ENCODE results near the gene MAGOH.

GRCh38 chr1:53274541-53275185, 36.3 kb upstream of the MAGOH start:
- no peak for TF ChIP-seq POLR2A (IDR thresholded peaks at IDR 0.05)
- TF ChIP-seq, protein P1, sequence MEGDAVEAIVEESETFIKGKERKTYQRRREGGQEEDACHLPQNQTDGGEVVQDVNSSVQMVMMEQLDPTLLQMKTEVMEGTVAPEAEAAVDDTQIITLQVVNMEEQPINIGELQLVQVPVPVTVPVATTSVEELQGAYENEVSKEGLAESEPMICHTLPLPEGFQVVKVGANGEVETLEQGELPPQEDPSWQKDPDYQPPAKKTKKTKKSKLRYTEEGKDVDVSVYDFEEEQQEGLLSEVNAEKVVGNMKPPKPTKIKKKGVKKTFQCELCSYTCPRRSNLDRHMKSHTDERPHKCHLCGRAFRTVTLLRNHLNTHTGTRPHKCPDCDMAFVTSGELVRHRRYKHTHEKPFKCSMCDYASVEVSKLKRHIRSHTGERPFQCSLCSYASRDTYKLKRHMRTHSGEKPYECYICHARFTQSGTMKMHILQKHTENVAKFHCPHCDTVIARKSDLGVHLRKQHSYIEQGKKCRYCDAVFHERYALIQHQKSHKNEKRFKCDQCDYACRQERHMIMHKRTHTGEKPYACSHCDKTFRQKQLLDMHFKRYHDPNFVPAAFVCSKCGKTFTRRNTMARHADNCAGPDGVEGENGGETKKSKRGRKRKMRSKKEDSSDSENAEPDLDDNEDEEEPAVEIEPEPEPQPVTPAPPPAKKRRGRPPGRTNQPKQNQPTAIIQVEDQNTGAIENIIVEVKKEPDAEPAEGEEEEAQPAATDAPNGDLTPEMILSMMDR (IDR thresholded peaks at IDR 0.05) = no peak
- no peak for TF ChIP-seq EP300 (IDR thresholded peaks at IDR 0.05)
